ENCODE measurements around the gene CALHM3.
"Not testable (repeated sequence)": the region's sequence is repeated elsewhere in the genome, so short reads cannot be mapped to it uniquely, and the experiment has no call there.

Gene CALHM3

GRCh38 chr10:103479135-103479534 lies at the start of gene CALHM3:
Gene CALHM3, minus strand, starts transcription at chr10:103479240. Its CDS starts 208 bp downstream, at chr10:103479032.
- DNase-seq: no peak

- no peak for DNase-seq
Observed at GRCh38 chr10:103528549-103528948, 49.5 kb upstream of the CALHM3 start.

- DNase-seq: not testable (repeated sequence)
Observed at GRCh38 chr10:103527476-103527875, 48.4 kb upstream of the CALHM3 start.

GRCh38 chr10:103525901-103526300 lies 46.9 kb upstream of the CALHM3 start:
- DNase-seq: no peak

GRCh38 chr10:103523683-103524082 lies 44.6 kb upstream of the CALHM3 start:
- DNase-seq: no peak

- not testable (repeated sequence) for DNase-seq
Observed at GRCh38 chr10:103522006-103522405, 43.0 kb upstream of the CALHM3 start.

- no peak for DNase-seq
Observed at GRCh38 chr10:103519798-103520197, 40.8 kb upstream of the CALHM3 start.

- DNase-seq: no peak
Observed at GRCh38 chr10:103517234-103518085, 38.4 kb upstream of the CALHM3 start.

GRCh38 chr10:103514244-103514643 lies 35.2 kb upstream of the CALHM3 start:
- DNase-seq: no peak

GRCh38 chr10:103513380-103514060 lies 34.5 kb upstream of the CALHM3 start:
- no peak for DNase-seq

GRCh38 chr10:103512591-103513379 lies 33.7 kb upstream of the CALHM3 start:
- no peak for DNase-seq

- DNase-seq: no peak
Observed at GRCh38 chr10:103512166-103512565, 33.1 kb upstream of the CALHM3 start.

- no peak for DNase-seq
Observed at GRCh38 chr10:103510791-103511752, 32.0 kb upstream of the CALHM3 start.

- no peak for DNase-seq
Observed at GRCh38 chr10:103510046-103510685, 31.1 kb upstream of the CALHM3 start.

GRCh38 chr10:103507235-103508191 lies 28.5 kb upstream of the CALHM3 start:
- DNase-seq: no peak

- DNase-seq: no peak
Observed at GRCh38 chr10:103506061-103506460, 27.0 kb upstream of the CALHM3 start.

- no peak for DNase-seq
Observed at GRCh38 chr10:103504181-103504783, 25.2 kb upstream of the CALHM3 start.

GRCh38 chr10:103503777-103504176 lies 24.7 kb upstream of the CALHM3 start:
- DNase-seq: not testable (repeated sequence)

GRCh38 chr10:103502849-103503660 lies 24.0 kb upstream of the CALHM3 start:
- DNase-seq: no peak

Data from inflammatory macrophage treated with lipopolysaccharide for 1 hour (primary cell).